Panc1 (cell line): ENCODE results near the gene TNRC18.

Experiments used
- CTCF ChIP-seq: fragments of 450-650 bp; IDR thresholded peaks from 2 replicates; pipeline ENCODE4 v1.5.1; 2017; ENCODE audit warnings: mild to moderate bottlenecking
- POLR2AphosphoS5 ChIP-seq: IDR thresholded peaks from 2 replicates; pipeline ENCODE4 v1.6.1; 2012; ENCODE audit warnings: mild to moderate bottlenecking, low read depth, low read length, moderate library complexity
- REST ChIP-seq, 2 experiments: IDR thresholded peaks; 2 replicates each; pipeline ENCODE4 v1.6.1; 2011 to 2012; ENCODE audit warnings: low read depth in 2 of 2, control low read depth in 1 of 2, low read length in 1 of 2, mild to moderate bottlenecking in 1 of 2, moderate library complexity in 1 of 2; ENCODE audit not compliant: insufficient read depth in 1 of 2
- SIN3A ChIP-seq: IDR thresholded peaks from 2 replicates; pipeline ENCODE4 v1.6.1; 2012; ENCODE audit warnings: low read depth, mild to moderate bottlenecking, low read length, moderate library complexity, borderline replicate concordance; ENCODE audit not compliant: insufficient read depth
- TCF7L2 ChIP-seq: IDR thresholded peaks from 2 replicates; pipeline ENCODE4 v1.6.1; 2011; ENCODE audit warnings: mild to moderate bottlenecking, low read depth, low read length, inconsistent platforms

- TF ChIP-seq CTCF = no peak
- TF ChIP-seq SIN3A = no peak
- TF ChIP-seq POLR2AphosphoS5 = no peak
- no peak for TF ChIP-seq REST (IDR thresholded peaks at IDR 0.05; ENCODE audit: insufficient read depth in 1 of 2, low read depth in 2 of 2, low read length in 1 of 2)
- no peak for TF ChIP-seq TCF7L2
These were observed 20.0 kb upstream of the TNRC18 start for GRCh38 chr7:5443678-5444077.
